Stimulated activated CD4-positive, alpha-beta T cell treated with anti-CD3 and anti-CD28 coated beads, Interleukin-15, amount 100 ng/mL, for 1 hour (primary cell): ENCODE data around the gene OMA1.
A peak's percentile ranks its signal among the peaks of the same experiment; 100 is the strongest.
"Not testable (repeated sequence)": the region's sequence is repeated elsewhere in the genome, so short reads cannot be mapped to it uniquely, and the experiment has no call there.

ENCODE experiments used
- DNase-seq, 2 donors: peaks; one replicate each; pipeline ENCODE4 v3.0.0-alpha.2; 2020; ENCODE audit warnings: low read depth in 1 of 2, low spot score in 1 of 2

The OMA1 gene

DNA sequence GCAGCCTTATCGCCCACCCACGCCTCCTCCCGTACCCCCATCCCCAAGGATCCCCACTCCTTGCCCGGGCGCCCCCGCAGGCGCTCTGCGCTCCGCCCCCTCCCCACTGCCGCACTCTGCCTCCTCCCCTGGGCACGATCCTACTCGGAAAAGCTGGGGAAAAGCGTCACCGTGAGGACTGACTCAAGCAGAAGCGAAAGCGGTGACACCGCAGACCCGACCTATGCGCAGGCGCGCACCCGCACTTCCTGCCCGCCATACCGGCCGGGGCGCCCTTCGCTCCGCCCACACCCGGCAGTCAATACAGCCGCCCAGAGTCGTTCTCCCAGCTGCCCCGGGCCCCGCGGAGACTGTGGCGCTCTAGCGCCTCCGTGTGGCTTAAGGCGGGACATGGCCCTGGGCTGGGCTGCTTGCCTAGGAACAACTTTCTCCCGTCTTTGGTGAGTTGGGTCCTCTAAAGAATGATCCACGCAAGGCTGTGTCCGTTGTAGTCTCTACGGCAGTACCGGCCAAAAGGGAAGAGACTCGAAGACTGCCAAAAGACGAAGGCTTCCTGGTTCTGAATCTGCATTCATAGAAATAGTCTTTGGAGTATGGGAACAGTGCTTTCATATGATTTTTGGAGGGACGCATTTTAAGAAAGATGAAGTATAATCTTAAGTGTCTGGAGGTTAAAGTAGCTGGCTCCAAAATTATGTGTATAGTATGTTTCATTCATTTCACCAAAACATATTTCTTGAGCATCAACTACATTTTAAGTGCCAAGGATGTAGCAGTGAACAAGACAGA, at the start of gene OMA1:
TSS of gene OMA1 (minus strand) at position 207 of the 789 bp plus-strand sequence. CDS start 7,432 bp downstream, outside the sequence.
- DNase-seq, result peak; percentile 97 to 98

- DNase-seq, result no peak
These were observed 48.0 kb upstream of the OMA1 start for GRCh38 chr1:58594546-58594945.

GRCh38 chr1:58592522-58593134, 46.1 kb upstream of the OMA1 start:
- no peak for DNase-seq

- DNase-seq, result no peak
These were observed 45.3 kb upstream of the OMA1 start for GRCh38 chr1:58591806-58592205.

DNA sequence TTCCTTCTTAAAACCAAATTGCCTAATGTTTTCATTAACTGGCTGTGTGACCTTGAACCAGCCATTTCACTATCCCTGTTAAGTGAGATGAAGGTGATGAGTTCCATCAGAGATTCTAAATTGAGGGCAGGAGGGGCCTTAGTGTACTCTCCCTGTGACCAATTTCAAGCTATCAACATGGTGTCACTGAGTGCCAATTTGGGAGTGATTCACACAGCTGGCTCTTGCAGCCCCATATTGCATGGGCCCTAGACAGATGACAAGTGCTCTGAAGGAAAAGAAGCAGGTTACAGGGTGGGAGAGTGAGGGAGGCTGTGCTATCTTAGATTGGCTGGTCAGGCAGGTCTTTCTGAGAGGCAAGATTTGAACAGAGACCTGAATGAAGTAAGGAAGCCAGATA, 43.5 kb upstream of the OMA1 start:
- no peak for DNase-seq

GRCh38 chr1:58588396-58588795, 41.9 kb upstream of the OMA1 start:
- no peak for DNase-seq

- no peak for DNase-seq
These were observed 41.1 kb upstream of the OMA1 start for GRCh38 chr1:58587667-58588066.

DNA sequence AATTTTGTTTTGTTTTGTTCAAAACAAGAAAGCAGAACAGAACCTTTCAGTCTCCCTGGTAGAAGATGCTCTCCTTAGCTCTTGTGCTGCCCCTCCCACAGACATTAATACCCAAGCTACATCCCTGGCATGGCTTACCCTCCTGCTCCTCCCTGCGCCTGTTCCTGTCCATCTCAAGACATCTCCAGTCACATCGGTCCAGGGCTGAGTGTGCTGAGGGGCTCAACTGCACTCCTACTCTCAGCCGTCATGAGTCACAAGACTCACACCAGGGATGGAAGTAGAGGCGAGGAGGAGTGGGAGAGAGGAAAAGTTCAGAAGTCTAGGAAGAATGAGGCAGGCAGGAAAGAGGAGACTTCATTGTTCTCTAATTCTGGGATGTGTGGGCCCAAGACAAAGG, 39.7 kb upstream of the OMA1 start:
- no peak for DNase-seq

DNA sequence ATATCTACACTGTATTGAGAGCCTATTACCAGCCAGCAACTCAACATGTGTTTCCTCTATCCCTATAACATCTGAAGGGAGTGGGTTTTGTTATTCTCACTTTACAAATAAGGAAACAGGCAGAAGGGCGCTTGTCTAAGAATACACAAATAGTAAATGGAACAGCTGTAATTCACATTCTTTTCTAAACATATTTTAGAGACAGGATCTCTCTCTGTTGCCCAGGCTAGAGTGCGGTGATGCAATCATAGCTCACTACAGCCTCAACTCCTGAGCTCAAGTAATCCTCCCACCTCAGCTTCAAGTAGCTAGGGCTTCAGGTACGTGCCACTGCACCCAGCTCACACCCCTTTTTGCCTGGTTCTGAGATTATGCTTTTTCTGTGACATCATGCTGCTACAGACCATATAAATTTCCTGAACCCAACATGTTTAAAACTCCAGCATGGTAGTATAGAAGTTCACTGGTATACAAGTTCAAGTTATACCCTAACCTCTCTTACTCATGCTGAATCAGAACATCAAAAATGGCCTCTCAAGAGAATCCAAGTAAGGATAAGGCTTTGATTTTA, 39.1 kb upstream of the OMA1 start:
- no peak for DNase-seq

DNA sequence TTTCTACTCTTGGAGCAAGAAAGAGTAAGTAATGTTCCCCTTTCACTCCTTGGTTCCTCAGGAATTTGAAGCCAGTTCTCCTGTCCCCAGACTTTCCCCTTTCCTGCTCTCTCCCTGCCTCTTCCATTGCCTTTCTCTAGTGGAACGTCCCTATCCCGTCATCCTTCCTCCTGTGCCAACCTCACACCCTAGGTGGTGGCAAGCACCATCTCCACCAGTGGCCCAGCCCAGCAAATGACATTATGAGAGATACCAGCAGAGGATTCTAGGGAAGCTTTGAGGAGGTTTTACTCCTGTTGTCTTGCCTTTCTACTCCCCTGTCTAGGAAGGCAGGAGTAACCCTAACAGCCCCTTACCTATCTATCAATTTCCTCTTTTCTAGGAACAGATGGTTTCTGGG, 38.6 kb upstream of the OMA1 start:
- DNase-seq, result no peak

DNA sequence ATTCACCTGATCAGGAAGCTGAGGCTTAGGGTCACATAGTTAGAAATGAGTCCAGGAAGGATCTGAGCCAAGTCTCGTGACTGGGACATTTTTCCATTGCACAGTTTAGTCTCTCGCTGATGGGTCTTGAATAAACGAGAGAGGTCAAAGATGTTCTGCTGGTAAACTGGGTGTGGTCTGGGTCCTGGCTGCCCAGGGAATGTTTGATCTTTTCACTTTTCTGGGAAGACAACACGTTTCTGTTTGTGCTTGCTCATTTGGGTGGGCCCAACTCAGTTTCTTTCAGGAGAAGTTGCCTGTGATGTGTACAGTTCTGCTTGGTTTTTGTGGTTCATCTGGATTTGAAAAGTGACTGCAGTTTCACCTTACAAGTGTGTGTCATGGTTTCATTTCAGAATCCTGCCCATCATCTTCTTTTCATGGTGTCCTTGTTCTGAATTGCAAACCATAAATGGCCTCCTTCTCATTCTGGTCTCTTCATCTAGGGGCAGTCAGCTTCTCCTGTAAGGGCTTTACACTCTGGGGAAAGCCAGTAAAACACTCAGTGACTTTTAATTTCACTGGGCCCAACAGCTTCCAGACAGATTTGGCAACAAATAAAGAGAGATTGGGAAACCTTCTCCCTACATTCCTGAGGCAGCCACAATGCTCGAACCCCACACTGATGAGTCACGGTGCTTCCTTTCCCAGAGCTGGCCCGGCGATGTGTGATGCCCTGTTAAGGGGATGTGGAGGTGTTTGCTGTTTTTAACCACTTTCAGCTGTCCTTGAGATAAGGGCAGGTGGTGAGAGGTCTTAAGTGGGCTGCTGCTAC, 37.8 kb upstream of the OMA1 start:
- DNase-seq, result no peak

DNA sequence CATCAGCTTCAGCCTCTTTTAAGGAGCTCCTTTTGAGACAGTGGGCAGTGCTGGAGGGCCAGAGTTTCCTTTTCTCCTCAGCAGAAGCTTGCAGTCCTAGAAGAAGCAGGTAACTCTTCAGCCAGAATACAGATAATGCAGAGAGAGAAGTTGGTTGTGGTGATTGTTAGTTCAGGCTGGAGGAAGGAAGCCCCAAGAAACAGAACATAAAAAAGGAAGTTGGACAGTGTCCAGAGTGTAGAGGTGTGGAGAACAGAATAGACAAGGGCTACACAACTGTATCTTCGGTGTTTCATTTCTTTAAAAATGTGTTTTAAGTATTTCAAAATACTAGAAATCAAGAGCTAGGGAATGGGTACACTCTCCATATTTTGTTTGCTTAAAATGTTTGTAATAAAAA, 37.0 kb upstream of the OMA1 start:
- no peak for DNase-seq

GRCh38 chr1:58582143-58582542, 35.6 kb upstream of the OMA1 start:
- not testable (repeated sequence) for DNase-seq

GRCh38 chr1:58581641-58582040, 35.1 kb upstream of the OMA1 start:
- DNase-seq, result no peak

DNA sequence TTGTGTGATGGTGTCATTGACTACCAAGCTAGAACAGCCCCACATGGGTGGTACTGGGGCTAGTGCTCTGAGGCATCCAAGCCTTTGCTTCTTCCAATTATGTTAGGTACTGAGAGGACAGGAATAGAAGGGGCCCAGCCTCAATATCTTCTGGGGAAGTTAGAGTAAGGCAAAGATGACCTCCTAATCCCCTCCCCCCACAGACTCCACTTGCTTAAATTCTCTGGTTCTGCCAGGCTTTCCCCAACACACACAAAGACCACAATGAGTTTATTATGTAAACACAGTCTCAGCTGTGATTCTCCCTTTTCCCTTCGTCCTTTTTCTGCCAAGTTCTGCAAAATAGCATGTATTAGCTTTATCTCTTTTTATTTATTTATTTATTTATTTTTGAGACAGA, 33.7 kb upstream of the OMA1 start:
- DNase-seq, result no peak

DNA sequence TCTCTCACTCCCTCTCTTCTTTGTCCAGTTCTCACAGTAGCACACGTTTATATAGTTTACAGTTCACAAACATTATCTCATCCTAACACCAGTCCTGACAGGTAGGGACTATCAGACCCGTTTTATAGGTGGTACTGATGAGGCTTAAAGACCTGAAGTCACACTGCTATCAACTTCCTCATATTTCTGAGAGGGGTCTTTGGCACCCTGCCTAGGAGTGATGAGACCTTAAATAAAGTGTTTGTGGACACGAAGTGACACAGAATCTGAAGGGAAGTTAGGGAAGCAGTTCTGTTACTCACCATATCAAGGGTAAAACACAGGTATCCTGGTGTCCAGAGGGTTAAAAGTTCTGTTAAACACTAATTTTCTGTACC, 31.1 kb upstream of the OMA1 start:
- no peak for DNase-seq

DNA sequence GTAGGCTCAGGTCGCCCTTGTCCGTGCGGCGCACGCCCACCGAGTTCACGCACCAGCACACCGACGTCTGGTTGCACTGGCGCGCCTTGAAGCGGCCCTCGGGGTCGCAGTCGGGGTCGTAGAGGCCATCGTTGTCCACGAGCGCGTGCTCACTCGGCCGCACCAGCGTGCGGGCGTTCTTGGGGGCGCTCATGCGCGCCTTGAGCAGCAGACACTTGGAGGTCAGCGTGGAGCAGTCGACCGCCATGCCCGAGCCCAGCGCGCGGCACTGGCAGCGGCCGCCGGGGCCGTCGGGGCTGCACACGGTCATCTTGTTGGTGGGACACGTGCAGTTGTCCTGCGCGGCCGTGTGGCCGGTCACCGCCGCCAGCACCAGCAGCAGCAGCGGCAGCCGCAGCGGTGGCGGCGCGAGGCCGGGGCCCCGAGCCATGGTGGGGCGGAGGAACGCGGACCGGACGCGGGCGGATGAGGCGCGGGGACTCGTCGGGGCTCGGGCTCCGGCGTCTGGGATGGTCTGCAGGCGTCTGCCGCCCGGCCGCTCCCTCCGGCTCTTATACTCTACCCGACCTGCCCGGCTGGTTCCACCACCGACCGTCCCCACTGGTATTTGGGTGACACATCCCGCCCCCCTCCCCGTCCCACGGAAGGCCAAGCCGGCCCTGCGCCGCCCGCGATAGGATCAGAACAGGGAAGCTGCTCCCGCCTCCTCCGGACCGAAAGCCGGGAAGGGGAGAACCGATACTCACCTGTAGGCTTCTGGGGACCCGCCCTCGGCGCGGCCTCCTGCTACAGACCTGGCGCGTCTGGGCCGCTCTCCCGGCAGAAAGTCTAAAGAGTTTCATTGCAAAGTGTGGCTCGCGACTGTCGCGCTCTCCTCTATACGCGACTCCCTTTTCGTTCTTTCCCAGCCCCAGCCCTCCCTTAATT, 30.5 kb upstream of the OMA1 start, which contains the start of gene TACSTD2:
TSS of gene TACSTD2 (minus strand) at position 526 of the 927 bp plus-strand sequence. CDS start at position 430, 96 bp downstream.
- no peak for DNase-seq

GRCh38 chr1:58576325-58576726, 29.8 kb upstream of the OMA1 start:
- DNase-seq, result no peak

DNA sequence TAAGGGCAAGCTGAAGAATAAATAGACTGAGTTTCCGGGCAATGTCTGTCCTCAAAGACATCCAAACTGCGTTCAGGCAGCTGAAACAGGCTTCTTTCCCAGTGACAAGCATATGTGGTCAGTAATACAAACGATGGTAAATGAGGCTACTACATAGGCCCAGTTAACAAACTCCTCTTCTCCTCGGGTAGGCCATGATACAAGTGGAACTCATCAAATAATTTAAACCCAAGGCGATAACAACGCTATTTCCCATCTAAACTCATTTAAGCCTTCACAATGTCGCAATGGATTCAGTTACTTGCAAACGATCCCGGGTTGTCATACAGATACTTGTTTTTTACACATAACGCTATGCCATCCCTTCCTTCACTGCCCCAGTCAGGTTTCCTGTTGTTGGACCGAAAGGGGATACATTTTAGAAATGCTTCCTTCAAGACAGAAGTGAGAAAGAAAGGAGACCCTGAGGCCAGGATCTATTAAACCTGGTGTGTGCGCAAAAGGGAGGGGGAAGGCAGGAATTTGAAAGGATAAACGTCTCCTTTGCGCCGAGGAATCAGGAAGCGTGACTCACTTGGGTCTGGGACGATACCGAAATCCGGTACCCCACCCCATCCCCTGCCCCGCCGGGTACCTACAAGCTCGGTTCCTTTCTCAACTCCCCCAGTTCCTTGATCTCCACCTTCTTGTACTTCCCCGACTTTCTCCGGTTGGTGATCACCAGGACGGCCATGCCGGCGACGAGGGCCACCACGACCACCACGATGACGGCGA, 29.2 kb upstream of the OMA1 start:
- DNase-seq, result no peak

DNA sequence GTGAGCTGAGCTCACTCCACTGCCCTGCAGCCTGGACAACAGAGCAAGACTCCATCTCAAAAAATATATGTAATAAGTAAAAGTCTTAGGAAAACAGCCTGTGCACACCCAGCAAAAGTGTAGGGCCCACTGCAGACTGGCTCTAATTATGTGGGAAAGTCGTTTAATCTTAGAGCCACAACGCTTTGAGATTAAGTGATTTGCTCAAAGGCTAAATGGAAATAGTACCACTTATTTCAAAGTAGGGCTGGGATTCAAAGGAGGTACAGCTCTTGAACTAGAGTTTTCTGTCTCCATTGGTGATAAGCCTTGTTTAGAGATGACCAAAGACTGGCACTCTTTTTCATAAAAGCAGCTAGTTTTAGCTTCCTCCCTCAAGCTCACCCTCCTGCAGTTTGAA, 28.3 kb upstream of the OMA1 start:
- DNase-seq, result no peak
